ENCODE measurements around the gene CXCL11. TPM values are rescaled to one million over a fixed set of nuclear protein-coding genes. Genes with fewer than 3 reads are reported as not detected.

CXCL11 gene
- total and polyA plus RNA-seq, 2 donors from 2014 or later = not detected

- Histone ChIP-seq H3K36me3 (ENCODE audit: control insufficient read depth in 2 of 3, insufficient read depth in 3 of 3, low read length in 3 of 3) (peaks cover 0 to 5% (median 0%) of the 10 kb centered on the region in 3 donors), H3K4me3 (ENCODE audit: low read length in 3 of 3) (no peak overlapping the region), H3K27me3 (ENCODE audit: control insufficient read depth, insufficient read depth, low read length) (no peaks in the 10 kb centered on the region), H3K4me1 (ENCODE audit: control insufficient read depth in 2 of 3, insufficient read depth in 2 of 3, low read depth in 1 of 3, low read length in 3 of 3) (peaks cover 0 to 6% (median 0%) of the 10 kb centered on the region in 3 donors), H3K27ac (ENCODE audit: low read depth in 2 of 2, low read length in 2 of 2) (no peak overlapping the region), H3K9ac (ENCODE audit: low read length in 3 of 3) (no peak overlapping the region), H3K9me3 (ENCODE audit: control insufficient read depth in 2 of 3, insufficient read depth in 1 of 3, low read length in 3 of 3) (no peaks in the 10 kb centered on the region)
- intact Hi-C loops (cut with DNase I) = no loop called here
- no peak for DNase-seq
- TF ChIP-seq CTCF (IDR thresholded peaks at IDR 0.05; ENCODE audit: borderline replicate concordance, extremely low read depth, insufficient read depth) = no peak
- no peak for FAIRE-seq
These were observed 50.8 kb downstream of the CXCL11 start for GRCh38 chr4:75985116-75985515.

Other genes with a start within 250 kb of the CXCL11 start
- gene PPEF2, start 133.6 kb downstream of the CXCL11 start, total RNA-seq = not detected
- gene PPEF2, start 133.6 kb downstream of the CXCL11 start, polyA plus RNA-seq (ENCODE audit: insufficient read depth, low read depth, low replicate concordance) = not detected
- 58.1 TPM for gene NAAA, start 95.1 kb downstream of the CXCL11 start, total RNA-seq
- 32.9 TPM for gene NAAA, start 95.1 kb downstream of the CXCL11 start, polyA plus RNA-seq (ENCODE audit: insufficient read depth, low read depth, low replicate concordance)
- 40.7 TPM for gene SDAD1, start 45.1 kb downstream of the CXCL11 start, total RNA-seq
- gene SDAD1, start 45.1 kb downstream of the CXCL11 start, polyA plus RNA-seq (ENCODE audit: insufficient read depth, low read depth, low replicate concordance) = 17.1 TPM
- gene CXCL9, start 28.6 kb downstream of the CXCL11 start, total RNA-seq = 1.4 TPM
- gene CXCL9, start 28.6 kb downstream of the CXCL11 start, polyA plus RNA-seq (ENCODE audit: insufficient read depth, low read depth, low replicate concordance) = 1.2 TPM
- 1.4 TPM for gene CXCL10, start 12.6 kb downstream of the CXCL11 start, total RNA-seq
- gene CXCL10, start 12.6 kb downstream of the CXCL11 start, polyA plus RNA-seq (ENCODE audit: insufficient read depth, low read depth, low replicate concordance) = 1.3 TPM
- gene ART3, start 38.6 kb upstream of the CXCL11 start, total RNA-seq = not detected
- gene ART3, start 38.6 kb upstream of the CXCL11 start, polyA plus RNA-seq (ENCODE audit: insufficient read depth, low read depth, low replicate concordance) = not detected
- 40.8 TPM for gene NUP54, start 112.3 kb upstream of the CXCL11 start, total RNA-seq
- gene NUP54, start 112.3 kb upstream of the CXCL11 start, polyA plus RNA-seq (ENCODE audit: insufficient read depth, low read depth, low replicate concordance) = 15.6 TPM
- gene SCARB2, start 177.8 kb upstream of the CXCL11 start, total RNA-seq = 151 TPM
- gene SCARB2, start 177.8 kb upstream of the CXCL11 start, polyA plus RNA-seq (ENCODE audit: insufficient read depth, low read depth, low replicate concordance) = 75.5 TPM
- 10.4 TPM for gene FAM47E, start 215.7 kb upstream of the CXCL11 start, total RNA-seq
- gene FAM47E, start 215.7 kb upstream of the CXCL11 start, polyA plus RNA-seq (ENCODE audit: insufficient read depth, low read depth, low replicate concordance) = 15.0 TPM

Measured in kidney (tissue), 14 donors.